ENCODE measurements around the gene EXOC6B.

EXOC6B gene

DNA sequence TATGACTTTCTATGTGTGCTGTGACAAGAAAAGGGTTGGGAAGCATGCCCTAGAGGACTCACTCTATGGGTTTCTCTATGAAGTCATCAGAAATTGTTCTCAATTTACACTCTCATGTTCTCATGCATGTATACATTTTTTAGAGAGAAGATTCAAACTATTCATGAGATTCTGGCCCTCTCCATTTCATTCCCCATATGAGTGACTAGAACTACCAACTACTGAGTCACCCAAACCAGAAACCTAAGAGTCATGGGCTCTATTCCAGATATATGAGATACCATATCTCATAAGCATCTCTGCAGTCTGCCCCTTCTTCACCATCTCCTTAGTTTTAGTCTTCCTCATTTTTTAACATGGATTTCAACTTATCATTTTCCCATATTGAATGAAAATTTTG lies 87.7 kb downstream of the EXOC6B start:
- DNase-seq (ENCODE audit: low read depth in 2 of 2), result no peak

DNA sequence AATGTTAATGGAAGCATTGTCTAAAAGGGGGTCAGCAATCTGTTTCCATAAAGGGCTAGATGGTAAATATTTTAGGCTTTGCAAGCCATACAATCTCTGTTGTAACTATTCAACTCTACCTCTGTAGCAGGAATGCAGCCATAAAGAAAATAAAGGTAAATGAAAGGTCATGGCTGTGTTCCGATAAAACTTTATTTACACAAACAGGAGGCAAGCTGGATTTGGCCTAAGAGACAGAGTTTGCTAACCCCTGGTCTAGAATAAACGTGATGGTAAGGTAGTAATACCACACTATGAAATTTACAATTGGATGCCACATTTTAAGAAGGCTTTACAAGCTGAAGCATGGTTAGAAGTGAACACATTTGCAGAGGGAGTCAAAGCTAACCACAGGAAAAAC lies 91.4 kb downstream of the EXOC6B start:
- no peak for DNase-seq (ENCODE audit: low read depth in 2 of 2)

DNA sequence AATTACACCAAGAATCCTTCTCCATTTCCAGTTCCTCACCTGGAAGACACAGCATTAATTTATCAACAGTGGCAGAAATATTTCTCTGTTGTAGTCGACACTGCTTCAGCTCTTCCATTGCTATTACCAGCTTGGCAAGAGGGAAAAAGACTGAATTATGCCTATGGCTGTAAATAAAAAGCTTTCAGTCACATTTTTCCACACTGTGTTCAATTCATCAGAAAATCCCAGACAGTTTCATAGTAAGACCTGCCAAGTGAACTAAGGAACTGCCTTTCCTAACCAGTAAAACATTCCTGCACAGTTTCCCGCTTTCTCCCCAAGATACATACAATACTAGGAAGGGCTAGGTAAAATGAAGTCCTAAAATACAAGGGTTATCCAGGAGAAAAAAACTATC lies 94.7 kb downstream of the EXOC6B start:
- no peak for DNase-seq (ENCODE audit: low read depth in 2 of 2)

DNA sequence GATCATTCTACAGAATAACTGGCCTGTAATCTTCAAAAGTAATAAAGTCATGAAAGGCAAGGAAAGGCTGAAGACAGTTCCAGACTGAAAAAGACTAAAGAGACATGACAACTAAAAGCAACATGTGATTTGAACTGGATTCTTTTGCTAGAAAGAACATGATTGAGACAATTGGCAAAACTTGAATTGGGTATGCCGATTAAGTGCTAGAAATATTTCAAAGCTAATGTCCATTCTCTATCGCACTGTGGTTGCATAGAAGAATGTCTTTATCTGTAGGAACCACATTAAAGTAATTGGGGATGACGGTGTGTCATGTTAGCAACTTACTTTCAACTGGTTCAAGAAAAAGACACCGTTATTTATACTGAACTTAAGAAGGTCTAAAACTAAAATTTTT lies 98.5 kb downstream of the EXOC6B start:
- DNase-seq (ENCODE audit: low read depth in 2 of 2), result no peak

DNA sequence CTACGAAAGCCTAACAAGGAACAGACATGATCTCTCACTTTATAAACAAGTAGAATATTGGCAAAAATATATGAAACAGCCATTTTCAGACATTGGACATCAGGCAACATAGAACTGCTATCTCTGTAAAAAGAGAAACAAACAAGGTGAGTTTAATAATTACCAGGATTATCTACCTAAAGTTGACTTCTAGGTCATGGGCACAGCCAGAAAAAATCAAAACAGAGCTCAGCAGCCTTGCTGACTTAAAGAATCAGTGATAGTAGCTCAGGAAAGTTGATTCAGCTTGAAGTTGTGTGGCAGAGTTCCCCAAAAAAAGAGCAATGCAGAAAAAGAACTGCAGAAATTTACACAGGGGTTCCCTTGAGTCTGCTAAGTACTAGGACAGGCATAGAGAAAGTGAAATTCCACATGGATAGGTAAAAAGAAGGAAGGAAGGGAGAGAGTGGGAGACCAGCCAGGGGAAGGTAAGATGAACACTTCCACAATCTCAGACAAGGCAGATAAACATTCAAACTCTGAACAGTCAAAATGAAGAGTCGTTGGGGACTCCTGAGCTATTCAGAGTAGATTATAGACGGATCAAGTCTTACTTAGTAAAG lies 102.0 kb downstream of the EXOC6B start:
- DNase-seq (ENCODE audit: low read depth in 2 of 2), result no peak

DNA sequence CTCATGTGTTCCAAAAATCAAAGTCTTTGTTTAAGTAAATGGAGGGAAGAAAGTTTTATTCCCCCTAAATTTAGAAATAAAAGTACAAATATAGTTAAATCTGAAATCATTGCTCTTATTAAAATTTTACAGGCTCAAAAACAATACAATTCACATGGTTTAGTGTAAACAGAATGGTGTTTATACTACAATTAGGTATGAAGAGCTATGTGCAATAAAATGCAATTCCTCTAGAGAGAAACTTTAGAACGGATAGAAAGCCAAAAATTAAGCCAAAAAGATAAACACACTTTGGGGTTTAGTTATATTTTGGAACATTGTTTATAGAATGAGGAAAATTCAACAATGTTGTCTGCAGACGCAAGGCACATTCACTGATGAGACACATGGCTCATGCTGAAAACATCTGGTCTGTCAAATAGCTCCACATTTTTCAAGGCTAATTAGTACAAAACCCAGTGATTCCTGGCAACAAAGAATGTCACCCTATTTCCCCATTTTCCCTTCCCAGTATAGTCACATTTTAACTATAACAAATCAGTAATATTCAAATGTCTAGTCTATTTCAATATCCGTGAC lies 103.3 kb downstream of the EXOC6B start:
- no peak for DNase-seq (ENCODE audit: low read depth in 2 of 2)

DNA sequence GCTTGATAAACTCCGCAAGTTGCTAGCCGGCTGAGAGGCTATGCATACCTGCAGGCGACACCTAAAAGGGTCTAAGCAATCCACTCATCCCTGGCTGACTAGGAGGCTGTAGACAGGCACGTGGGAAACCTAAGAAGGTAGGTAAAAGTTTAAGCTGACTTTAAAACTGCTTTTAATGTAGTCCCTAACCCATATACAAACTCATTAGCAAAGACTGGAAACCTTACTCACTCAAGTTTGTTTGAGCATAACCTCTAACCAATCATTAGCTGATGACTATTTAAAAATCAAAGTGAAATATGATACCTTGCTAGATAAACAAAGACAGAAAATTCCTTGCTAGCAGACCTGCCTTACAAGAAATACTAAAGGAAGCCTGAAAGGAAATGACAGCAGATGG lies 106.4 kb downstream of the EXOC6B start:
- DNase-seq (ENCODE audit: low read depth in 2 of 2), result no peak

DNA sequence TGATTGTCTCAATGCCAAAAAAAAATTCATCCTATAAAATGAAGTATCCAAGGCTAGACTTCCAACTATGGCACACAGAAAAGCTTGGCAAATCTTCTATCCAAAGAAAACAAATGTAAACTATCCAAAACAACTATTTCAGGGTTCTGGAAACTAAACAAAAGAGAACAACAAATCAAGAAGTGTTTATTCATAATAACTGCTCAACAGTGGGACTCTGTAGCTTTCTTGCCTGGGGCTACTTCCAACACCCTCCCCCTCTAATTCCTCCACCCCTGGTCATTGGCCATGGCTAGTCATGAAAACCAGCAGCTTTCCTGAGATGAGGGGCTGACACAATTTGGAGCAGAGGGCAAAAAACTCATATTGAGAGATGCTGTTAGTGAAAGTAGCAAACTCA lies 107.0 kb downstream of the EXOC6B start:
- DNase-seq (ENCODE audit: low read depth in 2 of 2), result no peak

DNA sequence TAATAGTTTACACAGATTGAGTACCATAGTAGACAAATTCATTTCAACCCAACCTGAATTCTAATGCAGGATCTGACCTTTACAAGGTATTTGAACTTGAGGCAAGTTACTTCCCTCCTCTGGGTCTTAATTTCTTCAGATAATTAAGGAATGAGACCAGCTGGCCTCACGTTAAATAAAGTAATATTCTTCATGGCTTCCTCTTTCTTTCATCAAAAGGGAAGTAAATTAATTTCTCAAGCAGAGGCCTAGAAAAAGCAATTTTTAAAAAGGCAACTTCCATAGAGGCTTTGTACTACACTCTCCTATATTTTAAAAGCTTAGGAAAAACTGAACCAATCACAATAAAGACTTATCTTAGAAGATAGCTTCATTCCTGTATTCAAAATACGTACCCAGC lies 109.2 kb downstream of the EXOC6B start:
- no peak for DNase-seq (ENCODE audit: low read depth in 2 of 2)

DNA sequence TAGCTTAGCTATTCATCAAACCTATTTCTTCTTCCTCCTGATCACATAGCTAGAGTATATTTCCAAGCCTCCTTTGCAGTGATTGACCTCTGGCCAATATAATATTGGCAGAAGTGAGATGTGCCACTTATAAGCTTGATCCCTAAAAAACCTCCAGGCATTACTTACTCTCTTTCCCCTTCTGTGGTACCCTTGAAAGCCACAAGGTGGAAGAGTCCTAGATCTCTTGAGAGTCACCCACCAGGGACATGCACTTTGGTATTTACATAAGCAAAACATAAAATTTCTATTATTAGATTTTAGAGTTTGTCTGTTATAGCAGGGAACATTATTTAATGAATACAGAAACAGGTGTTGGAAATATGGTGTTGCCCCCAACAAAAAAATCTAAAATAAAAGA lies 112.0 kb downstream of the EXOC6B start:
- DNase-seq (ENCODE audit: low read depth in 2 of 2), result no peak

DNA sequence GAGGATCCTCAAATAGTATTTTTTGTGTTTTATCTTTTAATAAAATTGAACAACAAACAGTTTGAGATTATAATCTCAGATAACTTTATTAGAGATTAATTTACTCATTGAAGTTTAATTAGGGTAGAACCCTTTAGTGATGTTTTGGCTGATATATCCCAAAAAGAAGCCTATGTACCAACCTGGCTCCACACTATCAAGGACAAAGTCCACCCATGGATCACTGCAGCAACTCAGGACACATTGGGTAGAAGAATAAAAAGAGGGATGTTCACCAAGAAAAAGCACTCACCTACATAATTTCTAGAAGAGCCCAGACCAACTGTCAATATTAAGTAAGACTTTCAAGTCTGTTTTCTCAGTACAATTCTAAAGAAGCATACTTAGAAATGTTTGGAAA lies 112.9 kb downstream of the EXOC6B start:
- DNase-seq (ENCODE audit: low read depth in 2 of 2), result no peak

DNA sequence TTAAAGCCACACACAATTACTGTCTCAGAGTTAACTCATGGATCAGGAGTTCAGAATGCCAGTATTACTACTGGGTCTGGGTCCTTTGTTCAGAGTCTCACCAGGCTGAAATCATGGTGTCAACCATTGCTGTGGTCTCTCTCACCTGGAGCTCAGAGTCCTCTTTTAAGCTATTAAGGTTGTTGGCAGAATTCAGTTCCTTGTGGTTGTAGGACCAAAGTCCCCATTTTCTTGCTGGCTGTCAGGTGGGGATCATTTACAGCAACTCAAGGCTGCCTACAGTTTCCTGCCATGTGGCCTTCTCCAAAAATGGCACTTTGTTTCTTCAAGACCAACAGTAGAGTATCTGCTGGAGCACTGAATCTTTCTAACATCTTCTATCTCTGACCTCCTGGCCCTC lies 113.5 kb downstream of the EXOC6B start:
- no peak for DNase-seq (ENCODE audit: low read depth in 2 of 2)

DNA sequence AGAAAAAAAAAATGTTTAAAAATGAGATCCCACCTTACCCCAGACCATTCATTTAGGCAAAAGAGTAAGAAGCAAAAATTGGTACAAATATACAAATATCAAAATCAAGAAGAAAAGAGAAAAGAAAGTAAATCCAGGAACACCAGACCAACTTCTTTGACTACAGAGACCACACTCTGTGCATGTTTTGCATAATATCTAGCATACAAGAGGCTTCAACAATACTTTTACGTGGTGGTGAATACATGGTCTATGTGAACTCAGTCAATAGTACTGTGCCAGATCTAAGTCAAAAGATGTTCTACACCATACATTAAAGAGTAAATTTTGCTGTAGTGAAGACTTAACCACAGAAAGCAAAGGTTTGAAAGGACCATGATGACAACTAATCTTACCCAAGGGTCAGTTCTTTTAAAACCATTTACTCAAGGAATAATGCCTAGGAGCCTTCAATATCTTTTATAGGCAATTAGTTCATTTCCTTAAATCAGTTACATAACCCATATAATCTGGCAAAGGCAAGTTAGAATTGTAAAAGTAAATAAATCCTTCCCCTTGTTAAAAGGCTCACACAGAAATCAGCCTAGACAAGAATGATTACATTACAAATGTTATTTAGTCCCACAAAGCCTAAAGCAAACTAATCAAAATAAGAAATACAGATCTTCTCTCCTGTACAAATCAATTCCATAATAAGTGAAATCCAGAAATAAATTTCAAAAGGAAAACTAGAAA lies 115.2 kb downstream of the EXOC6B start:
- DNase-seq (ENCODE audit: low read depth in 2 of 2), result no peak

DNA sequence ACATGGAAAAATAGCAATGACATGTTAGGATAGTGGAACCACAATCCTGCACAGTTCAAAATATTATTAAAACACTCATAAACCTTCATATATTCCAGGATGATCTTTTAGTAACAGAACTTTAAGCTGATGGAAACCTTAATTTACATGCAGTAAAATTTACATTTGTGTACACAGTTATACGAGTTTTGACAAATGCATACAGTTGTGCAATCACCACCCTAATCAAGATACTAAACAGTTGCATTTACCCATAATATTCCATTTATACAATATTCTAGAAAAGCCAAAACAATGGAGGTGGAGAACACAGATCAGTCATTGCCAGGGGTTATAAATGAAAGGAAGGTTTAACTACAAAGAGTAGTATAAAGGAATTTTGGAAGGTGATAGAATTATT lies 117.6 kb downstream of the EXOC6B start:
- DNase-seq (ENCODE audit: low read depth in 2 of 2), result no peak

DNA sequence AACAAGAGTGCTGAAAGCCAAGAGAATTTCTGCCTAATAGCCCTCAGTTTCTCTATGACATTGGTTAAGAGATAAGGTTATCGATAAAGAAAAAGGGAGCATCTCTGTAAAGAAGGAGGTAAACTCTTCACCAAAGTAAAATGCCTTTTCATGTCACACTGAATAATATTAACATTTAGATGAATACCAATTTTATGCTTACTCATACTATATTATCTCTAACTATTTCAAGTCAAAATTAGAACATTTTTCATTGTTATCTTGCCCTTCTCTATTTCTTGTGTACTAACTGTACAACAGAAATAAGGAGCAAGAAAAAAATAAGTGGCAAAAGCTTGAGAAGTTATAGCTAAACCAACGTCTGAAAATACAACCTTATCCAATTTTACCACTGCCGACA lies 127.5 kb downstream of the EXOC6B start:
- no peak for DNase-seq (ENCODE audit: low read depth in 2 of 2)

DNA sequence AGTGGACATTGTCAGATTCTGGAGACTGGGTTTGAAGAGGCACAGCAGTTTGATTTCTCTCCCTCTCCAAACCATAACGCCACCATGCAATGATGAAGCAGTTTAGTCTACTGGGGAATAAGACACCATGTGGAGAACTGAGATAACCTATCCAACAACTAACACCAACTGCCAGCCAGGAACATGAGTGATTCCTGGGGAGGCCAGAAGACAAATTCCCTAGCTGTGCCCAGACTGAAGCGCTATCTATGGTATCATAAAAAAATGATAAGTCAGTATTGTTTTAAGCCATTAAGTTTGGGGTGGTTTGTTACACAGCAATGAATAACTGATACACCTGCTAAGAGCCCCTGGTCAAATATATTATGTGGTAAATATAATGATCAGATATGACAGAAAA lies 129.3 kb downstream of the EXOC6B start:
- DNase-seq (ENCODE audit: low read depth in 2 of 2), result no peak

DNA sequence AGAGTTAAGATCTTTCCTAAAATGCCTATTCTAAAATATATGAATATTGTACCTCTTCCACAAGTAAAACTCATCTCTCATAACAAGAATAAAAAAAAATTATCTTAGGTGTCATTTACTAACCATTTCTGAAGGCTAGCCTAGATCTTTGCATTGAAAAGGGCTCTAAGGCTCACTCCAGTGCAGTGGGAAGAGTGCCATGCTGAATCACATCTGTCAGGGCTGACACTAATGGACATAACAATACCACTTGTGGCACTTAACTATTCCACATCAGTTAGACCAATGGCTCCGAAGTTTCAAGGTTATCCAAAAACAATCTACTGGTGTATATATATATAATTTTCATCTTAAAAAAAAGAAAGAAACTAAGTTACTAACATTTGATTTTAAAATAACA lies 130.2 kb downstream of the EXOC6B start:
- DNase-seq (ENCODE audit: low read depth in 2 of 2), result no peak

DNA sequence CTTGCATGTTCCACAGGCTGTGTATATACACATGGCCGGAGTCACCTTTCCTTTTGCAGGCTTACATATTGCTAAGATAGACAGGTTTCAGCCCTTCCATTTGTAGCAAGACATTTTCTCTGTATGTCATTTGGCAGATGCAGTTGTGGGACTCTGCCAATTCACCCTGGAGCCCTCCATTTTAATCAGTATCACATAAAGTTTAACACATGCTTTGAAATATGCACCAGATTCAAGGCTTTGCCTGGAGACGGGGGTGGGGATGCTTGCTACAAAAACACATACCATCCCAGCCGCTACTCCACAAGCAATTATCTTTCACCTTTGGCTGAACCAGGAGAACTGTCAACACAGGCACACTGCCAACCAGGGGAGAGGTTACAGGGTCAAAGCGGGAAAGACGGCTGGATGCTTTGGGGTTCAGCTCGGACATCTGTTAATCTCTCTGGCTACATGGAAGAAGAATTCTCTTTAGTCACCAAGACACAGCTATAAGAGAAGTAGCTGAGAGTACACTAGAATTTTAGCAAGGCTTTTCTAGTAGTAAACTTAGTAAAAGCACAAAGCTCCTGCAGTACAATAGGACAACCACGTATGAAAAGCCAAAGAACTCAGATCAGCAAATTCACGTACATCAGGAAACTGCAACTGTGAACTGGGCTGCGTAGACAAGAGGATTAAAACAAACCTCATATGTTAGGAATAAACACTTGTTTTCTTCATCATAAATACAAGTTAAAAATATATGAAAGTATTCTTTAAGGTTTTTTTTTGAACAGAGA lies 130.9 kb downstream of the EXOC6B start:
- DNase-seq (ENCODE audit: low read depth in 2 of 2), result no peak

DNA sequence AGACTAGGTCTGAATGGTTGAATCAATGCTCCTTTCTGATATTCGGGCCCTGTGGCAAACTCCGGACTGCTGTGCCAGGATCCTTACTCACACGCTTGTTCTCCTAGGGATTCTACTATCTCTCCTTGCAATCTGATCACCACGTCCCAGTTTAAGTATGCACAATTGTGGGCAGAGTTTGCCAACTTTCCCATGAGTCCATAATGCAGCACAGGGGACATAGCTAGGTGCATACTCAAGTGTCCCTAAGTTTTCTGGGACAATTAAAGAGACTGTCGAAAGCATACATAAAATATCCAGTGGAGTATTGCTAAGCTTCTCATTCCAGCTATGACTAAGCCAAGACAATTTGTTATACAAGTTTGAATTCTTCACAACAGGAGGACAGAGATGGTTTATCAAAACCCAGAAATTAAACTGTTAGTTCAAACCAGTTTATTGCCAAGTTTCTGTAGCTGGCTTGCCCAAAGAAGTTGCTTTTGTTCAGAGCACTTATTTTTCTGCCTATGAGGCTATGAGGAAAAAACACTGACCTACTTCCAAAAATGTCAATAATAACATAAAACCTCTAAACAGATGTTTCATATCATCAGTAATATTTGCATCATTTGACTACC lies 136.1 kb downstream of the EXOC6B start:
- DNase-seq (ENCODE audit: low read depth in 2 of 2), result no peak

DNA sequence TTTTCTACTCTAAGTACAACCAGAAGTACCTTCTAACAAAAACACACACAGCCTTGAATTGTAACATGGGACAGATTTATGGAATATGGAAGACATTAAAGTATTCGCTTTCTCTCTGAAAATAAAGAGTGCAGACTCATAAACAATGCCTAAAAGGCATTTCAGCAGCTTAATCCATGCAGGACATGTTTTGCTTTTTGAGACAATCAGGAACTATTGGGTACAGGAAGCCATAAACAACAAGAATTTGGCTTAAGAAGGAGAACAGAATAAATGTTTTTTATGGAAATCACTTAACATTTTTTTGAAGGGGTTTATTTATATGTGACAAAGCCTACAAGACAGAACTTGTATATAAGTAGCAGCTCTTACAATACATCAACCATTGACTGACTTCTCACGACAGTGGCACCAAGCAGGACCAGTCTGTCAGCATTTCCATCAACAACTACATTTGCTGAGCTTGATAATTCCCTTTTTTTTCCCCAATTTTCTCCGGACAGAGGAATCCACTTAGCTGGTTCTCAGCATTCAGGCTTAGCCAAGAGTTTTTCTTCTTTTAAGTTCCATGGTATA lies 140.1 kb downstream of the EXOC6B start:
- DNase-seq (ENCODE audit: low read depth in 2 of 2), result no peak

DNA sequence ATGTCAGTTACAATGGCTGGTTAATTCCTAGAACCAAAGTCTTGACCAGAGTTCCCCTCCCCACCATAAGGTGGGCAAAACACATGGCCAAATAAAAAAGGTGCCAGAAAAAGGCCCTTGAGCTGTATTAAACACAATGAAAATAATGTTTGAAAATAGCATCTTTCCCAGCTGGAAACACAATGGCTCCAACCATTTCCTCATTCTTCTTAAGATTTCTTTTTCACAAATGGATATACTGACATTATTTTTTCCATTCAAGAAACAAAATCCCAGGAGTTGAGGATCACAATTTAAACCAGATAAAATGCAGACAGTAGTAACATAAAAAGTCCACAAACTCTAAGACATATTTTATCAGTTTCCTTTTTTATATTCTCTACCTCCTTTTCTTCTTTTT lies 143.8 kb downstream of the EXOC6B start:
- no peak for DNase-seq (ENCODE audit: low read depth in 2 of 2)
